Uterus (tissue), 4 donors: ENCODE measurements around the gene GNGT2. TPM values are rescaled to one million over a fixed set of nuclear protein-coding genes. Genes with fewer than 3 reads are reported as not detected.

Experiments used
- DNase-seq, 2 donors: peaks; one replicate each; pipeline ENCODE4 v3.0.0-alpha.2; 2019 to 2020
- H3K27ac ChIP-seq, 2 donors: fragments of 200-600 bp; sonication (generic); 1 replicate in 1 of 2; 2 replicates in 1 of 2; pipeline ENCODE4 v1.5.1; 2016 to 2018
- H3K27me3 ChIP-seq, 2 donors: fragments of 200-600 bp; sonication (generic); one replicate each; pipeline ENCODE4 v1.5.1; 2018 to 2019; ENCODE audit warnings: control low read depth in 1 of 2
- H3K36me3 ChIP-seq, 2 donors: fragments of 200-600 bp; sonication (generic); one replicate each; pipeline ENCODE4 v1.5.1; 2019; ENCODE audit warnings: control low read depth in 1 of 2
- H3K4me1 ChIP-seq, 2 donors: fragments of 200-600 bp; sonication (generic); one replicate each; pipeline ENCODE4 v1.5.1; 2018 to 2019; ENCODE audit warnings: control low read depth in 1 of 2
- H3K4me3 ChIP-seq, 2 donors: fragments of 200-600 bp; sonication (generic); 1 replicate in 1 of 2; 2 replicates in 1 of 2; pipeline ENCODE4 v1.5.1; 2018 to 2019; ENCODE audit warnings: mild to moderate bottlenecking in 1 of 2
- H3K9me3 ChIP-seq, 2 donors: fragments of 200-600 bp; sonication (generic); one replicate each; pipeline ENCODE4 v1.5.1; 2019; ENCODE audit warnings: control low read depth in 1 of 2
- POLR2A ChIP-seq, 2 donors: fragments of 450-650 bp; IDR thresholded peaks; one replicate each; pipeline ENCODE4 v1.6.1; 2016; ENCODE audit warnings: antibody characterized with exemption in 2 of 2, mild to moderate bottlenecking in 1 of 2, moderate library complexity in 1 of 2
- intact Hi-C: fragments of 100-400 bp; cut with DNase I; formaldehyde crosslinking; loops from one replicate; pipeline ENCODE4 v1.15.1; 2023; ENCODE audit warnings: low total_unique reads
- total RNA-seq, 4 donors: library from RNA; depleted of rRNA in 3 of 4; stranded (reverse); fragments of >200 nt in 3 of 4; gene quantifications; one replicate each; pipeline versions ENCODE4 v1.1.0 to v1.2.4, GENCODE V29; 2014 to 2023
- TF ChIP-seq, protein P1 (sequence below), 4 experiments: fragments of 200-600 bp in 2 of 4; fragments of 450-650 bp in 2 of 4; sonication (generic) in 2 of 4; IDR thresholded peaks; one replicate each; pipeline ENCODE4 v1.5.1; 2016 to 2019; ENCODE audit warnings: antibody characterized with exemption in 4 of 4, mild to moderate bottlenecking in 2 of 4, moderate library complexity in 1 of 4
- donor health status: DM: yes; HTN: yes; CAD: no.

The GNGT2 gene
- total RNA-seq: 1 to 10 TPM in 2 of 4 donors, not detected in 2; 5.5 to 6.7 TPM

DNA sequence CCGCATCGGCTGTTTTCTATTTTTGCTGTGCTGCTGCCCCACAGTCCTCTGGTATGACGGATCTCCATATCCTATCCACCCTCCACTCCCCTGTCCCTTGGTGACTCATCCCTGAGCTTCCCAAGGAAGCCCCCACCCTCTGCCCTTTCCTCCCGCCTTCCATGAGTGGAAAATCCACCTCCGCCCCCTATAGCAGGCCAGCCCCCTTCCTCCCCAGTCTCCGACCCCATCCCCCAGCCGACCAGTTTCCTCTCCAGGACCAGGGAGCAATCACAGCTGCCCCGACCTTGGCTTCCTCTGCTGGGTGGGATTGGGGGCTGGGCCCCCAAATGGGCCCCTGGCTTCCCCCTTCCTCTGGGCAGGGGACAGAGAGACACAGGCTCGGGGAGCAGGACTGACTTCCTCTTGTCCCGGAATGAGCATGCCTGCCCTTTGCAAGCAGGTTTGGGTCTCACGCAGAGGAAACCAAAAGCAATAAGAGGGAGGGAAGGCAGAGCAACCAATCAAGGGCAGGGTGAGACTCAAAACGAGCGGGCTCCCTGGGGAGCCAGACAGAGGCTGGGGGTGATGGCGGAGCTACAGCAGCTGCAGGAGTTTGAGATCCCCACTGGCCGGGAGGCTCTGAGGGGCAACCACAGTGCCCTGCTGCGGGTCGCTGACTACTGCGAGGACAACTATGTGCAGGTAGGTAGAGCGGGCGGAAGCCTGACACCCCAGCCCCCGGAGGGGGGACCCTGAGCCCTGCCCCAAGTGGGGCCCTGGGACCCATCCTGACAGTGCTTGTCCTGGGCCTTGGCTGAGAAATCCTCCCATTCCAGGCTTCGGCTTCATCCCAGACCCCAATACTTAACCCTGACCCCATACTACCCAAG lies at the start of gene GNGT2, which contains the start of gene ABI3:
TSS of gene GNGT2 (minus strand) at position 417 of the 872 bp plus-strand sequence. CDS start 3,152 bp downstream, outside the sequence.
TSS of gene ABI3 (plus strand) at position 550 of the 872 bp plus-strand sequence. CDS start at position 568, 18 bp downstream.
- Histone ChIP-seq H3K36me3 (no peaks in the 10 kb centered on the region), H3K27me3 (no peaks in the 10 kb centered on the region), H3K27ac (peak within 1 kb of the TSS; percentile 24 to 77), H3K4me3 (peak within 1 kb of the TSS; percentile 18 to 20), H3K4me1 (no peaks in the 10 kb centered on the region), H3K9me3 (no peaks in the 10 kb centered on the region)
- intact Hi-C loops: no loop called here
- peak in 1 of 2 donors; percentile 35 for DNase-seq
- TF ChIP-seq, protein P1, sequence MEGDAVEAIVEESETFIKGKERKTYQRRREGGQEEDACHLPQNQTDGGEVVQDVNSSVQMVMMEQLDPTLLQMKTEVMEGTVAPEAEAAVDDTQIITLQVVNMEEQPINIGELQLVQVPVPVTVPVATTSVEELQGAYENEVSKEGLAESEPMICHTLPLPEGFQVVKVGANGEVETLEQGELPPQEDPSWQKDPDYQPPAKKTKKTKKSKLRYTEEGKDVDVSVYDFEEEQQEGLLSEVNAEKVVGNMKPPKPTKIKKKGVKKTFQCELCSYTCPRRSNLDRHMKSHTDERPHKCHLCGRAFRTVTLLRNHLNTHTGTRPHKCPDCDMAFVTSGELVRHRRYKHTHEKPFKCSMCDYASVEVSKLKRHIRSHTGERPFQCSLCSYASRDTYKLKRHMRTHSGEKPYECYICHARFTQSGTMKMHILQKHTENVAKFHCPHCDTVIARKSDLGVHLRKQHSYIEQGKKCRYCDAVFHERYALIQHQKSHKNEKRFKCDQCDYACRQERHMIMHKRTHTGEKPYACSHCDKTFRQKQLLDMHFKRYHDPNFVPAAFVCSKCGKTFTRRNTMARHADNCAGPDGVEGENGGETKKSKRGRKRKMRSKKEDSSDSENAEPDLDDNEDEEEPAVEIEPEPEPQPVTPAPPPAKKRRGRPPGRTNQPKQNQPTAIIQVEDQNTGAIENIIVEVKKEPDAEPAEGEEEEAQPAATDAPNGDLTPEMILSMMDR (IDR thresholded peaks at IDR 0.05): no peak
- peak in 1 of 2 donors; percentile 29 for TF ChIP-seq POLR2A (IDR thresholded peaks at IDR 0.05)

DNA sequence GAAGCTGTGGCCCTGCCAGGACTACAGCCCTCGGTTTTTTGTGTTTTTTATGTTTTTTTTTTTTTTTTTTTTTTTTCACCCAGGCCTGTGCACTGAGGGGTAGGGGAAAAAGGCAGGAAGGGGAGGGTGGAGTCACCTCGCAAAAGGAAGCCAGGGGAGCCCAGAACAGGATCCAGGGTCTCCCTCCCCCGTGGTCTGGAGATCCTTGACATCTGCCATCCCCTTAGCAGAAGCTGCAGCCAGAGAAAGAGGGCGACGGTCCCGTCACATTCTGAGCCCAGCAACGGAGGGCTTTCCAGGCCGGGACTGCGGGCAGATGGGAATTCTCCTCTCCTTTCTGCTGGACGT lies 49.3 kb upstream of the GNGT2 start:
- DNase-seq: no peak
- peak overlapping the region; percentile 42 to 76 for H3K27ac ChIP-seq
- H3K9me3 ChIP-seq: no peaks in the 10 kb centered on the region
- peak overlapping the region; percentile 27 to 30 for H3K4me3 ChIP-seq
- TF ChIP-seq, protein P1 (IDR thresholded peaks at IDR 0.05): no peak
- TF ChIP-seq POLR2A (IDR thresholded peaks at IDR 0.05): no peak
- no peaks in the 10 kb centered on the region for H3K36me3 ChIP-seq
- H3K4me1 ChIP-seq: no peaks in the 10 kb centered on the region
- no peaks in the 10 kb centered on the region for H3K27me3 ChIP-seq
- intact Hi-C loops: no loop called here

DNA sequence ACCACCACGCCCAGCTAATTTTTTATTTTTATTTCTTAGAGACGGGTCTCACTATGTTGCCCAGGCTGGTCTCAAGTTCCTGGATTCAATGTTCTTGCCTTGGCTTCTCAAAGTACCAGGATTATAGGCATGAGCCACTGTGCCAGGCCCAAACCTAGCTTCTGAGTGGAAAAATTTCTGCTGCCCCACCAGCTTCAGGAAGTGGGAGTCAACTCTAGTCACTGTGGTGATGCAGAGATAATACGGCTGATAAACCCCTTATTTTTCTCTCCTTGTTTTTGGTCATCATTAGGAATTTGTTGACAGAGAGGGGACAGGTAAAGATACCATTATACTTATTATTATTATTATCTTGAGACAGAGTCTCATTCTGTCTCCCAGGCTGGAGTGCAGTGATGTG lies 48.0 kb upstream of the GNGT2 start:
- intact Hi-C loops: no loop called here

DNA sequence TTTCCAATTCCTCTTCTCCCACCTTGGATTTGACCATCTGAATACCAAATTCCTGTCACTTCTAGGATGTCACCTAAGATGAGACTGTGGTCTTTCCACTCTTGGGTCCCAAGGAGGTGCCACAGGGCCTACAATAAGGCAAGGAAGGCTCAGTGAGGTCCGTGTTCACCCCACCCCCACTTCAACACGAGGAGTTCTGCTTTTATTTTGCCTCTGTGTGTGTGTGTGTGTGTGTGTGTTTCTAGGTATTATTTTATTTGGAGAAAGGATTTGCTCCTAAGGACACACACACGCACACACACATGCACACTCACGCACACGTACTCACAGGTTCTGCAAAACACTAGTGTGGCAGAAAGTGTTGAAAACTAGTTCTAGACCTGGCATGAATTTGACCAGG lies 44.8 kb upstream of the GNGT2 start:
- Histone ChIP-seq H3K27me3 (no peaks in the 10 kb centered on the region), H3K27ac (no peak overlapping the region), H3K36me3 (no peaks in the 10 kb centered on the region), H3K9me3 (no peaks in the 10 kb centered on the region), H3K4me3 (no peak overlapping the region), H3K4me1 (no peaks in the 10 kb centered on the region)
- intact Hi-C loops: no loop called here
- TF ChIP-seq, protein P1 (IDR thresholded peaks at IDR 0.05): no peak
- no peak for TF ChIP-seq POLR2A (IDR thresholded peaks at IDR 0.05)
- DNase-seq: no peak

More for the DNA sequence above, 48.0 kb upstream of the GNGT2 start:
- Histone ChIP-seq H3K4me3 (no peak overlapping the region), H3K4me1 (no peaks in the 10 kb centered on the region), H3K27ac (no peak overlapping the region), H3K9me3 (no peaks in the 10 kb centered on the region), H3K27me3 (no peaks in the 10 kb centered on the region), H3K36me3 (no peaks in the 10 kb centered on the region)
- TF ChIP-seq, protein P1 (IDR thresholded peaks at IDR 0.05): no peak
- TF ChIP-seq POLR2A (IDR thresholded peaks at IDR 0.05): no peak
- no peak for DNase-seq

DNA sequence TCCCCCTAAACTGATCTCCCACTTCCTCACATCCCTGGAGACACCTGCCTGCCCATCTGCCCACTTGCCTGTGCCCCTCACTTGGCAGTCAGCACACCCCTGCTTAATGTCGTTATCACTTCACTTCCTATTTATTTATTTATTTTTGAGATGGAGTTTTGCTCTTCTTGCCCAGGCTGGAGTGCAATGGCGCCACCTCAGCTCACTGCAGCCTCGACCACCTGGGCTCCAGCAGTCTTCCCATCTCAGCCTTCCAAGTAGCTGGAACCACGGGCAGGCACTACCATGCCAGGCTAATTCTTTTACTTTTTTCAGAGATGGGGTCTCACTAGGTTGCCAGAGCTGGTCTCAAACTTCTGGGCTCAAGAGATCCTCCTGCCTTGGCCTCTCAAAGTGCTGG lies 43.7 kb upstream of the GNGT2 start:
- H3K27ac ChIP-seq: no peak overlapping the region
- intact Hi-C loops: no loop called here
- TF ChIP-seq, protein P1 (IDR thresholded peaks at IDR 0.05): no peak
- TF ChIP-seq POLR2A (IDR thresholded peaks at IDR 0.05): no peak
- no peaks in the 10 kb centered on the region for H3K36me3 ChIP-seq
- H3K9me3 ChIP-seq: no peaks in the 10 kb centered on the region
- H3K27me3 ChIP-seq: no peaks in the 10 kb centered on the region
- DNase-seq: no peak
- no peak overlapping the region for H3K4me3 ChIP-seq
- no peaks in the 10 kb centered on the region for H3K4me1 ChIP-seq
